Measurements from ENCODE around the gene PITRM1. TPM values are rescaled to one million over a fixed set of nuclear protein-coding genes. Genes with fewer than 3 reads are reported as not detected.
A peak's percentile ranks its signal among the peaks of the same experiment; 100 is the strongest.

Gene PITRM1
- total and polyA plus RNA-seq, 7 donors, result 16.6 to 70.3 (median 48.5) TPM

- TF ChIP-seq POLR2AphosphoS5 (IDR thresholded peaks at IDR 0.05) (peak; percentile 23 to 59 (median 34)), CTCF (IDR thresholded peaks at IDR 0.05) (no peak), EP300 (IDR thresholded peaks at IDR 0.05) (no peak), POLR2A (IDR thresholded peaks at IDR 0.05) (no peak)
- 80 to 81% methylated on average over 21 of the region's 21 CpGs for WGBS, 2 donors
- DNase-seq, result peak; percentile 94
- Histone ChIP-seq H3K27me3 (no peaks in the 10 kb centered on the region), H3K9me3 (no peaks in the 10 kb centered on the region), H3K27ac (peak overlapping the region; percentile 36 to 76 (median 66)), H3K36me3 (peaks cover 28 to 97% (median 53%) of the 10 kb centered on the region in 4 donors), H3K4me1 (peaks cover 0 to 38% (median 30%) of the 10 kb centered on the region in 4 donors), H3K4me3 (no peak overlapping the region)
- intact Hi-C loops (cut with DNase I), result no loop called here
These were observed 35.6 kb downstream of the PITRM1 start for GRCh38 chr10:3136763-3137611.

GRCh38 chr10:3136336-3136735 lies 36.2 kb downstream of the PITRM1 start:
- H3K4me3 ChIP-seq, result no peak overlapping the region
- intact Hi-C loops (cut with DNase I), result no loop called here
- H3K36me3 ChIP-seq, result peaks cover 24 to 96% (median 56%) of the 10 kb centered on the region in 4 donors
- 74 to 81% methylated on average over 14 of the region's 14 CpGs for WGBS, 2 donors
- peak; percentile 85 for DNase-seq
- H3K9me3 ChIP-seq, result no peaks in the 10 kb centered on the region
- peaks cover 0 to 36% (median 30%) of the 10 kb centered on the region in 4 donors for H3K4me1 ChIP-seq
- TF ChIP-seq POLR2AphosphoS5 (IDR thresholded peaks at IDR 0.05) (peak in 3 of 4 donors; percentile 15 to 54 (median 36)), CTCF (IDR thresholded peaks at IDR 0.05) (no peak), EP300 (IDR thresholded peaks at IDR 0.05) (no peak), POLR2A (IDR thresholded peaks at IDR 0.05) (no peak)
- H3K27ac ChIP-seq, result peak overlapping the region; percentile 36 to 76 (median 60)
- no peaks in the 10 kb centered on the region for H3K27me3 ChIP-seq

GRCh38 chr10:3135006-3135405 lies 37.6 kb downstream of the PITRM1 start:
- H3K4me3 ChIP-seq, result no peak overlapping the region

GRCh38 chr10:3133948-3134347 lies 38.6 kb downstream of the PITRM1 start:
- WGBS, 2 donors, result 73 to 84% methylated on average over 5 of the region's 5 CpGs

More at GRCh38 chr10:3135006-3135405, 37.6 kb downstream of the PITRM1 start:
- TF ChIP-seq EP300 (IDR thresholded peaks at IDR 0.05), result no peak
- TF ChIP-seq POLR2AphosphoS5 (IDR thresholded peaks at IDR 0.05), result no peak
- TF ChIP-seq CTCF (IDR thresholded peaks at IDR 0.05), result no peak
- no peak for TF ChIP-seq POLR2A (IDR thresholded peaks at IDR 0.05)
- no peak overlapping the region for H3K27ac ChIP-seq
- WGBS, 2 donors, result 91 to 95% methylated on average over 3 of the region's 3 CpGs
- peak; percentile 13 for DNase-seq
- no peaks in the 10 kb centered on the region for H3K27me3 ChIP-seq
- H3K4me1 ChIP-seq, result peaks cover 0 to 24% (median 20%) of the 10 kb centered on the region in 4 donors
- peaks cover 21 to 92% (median 55%) of the 10 kb centered on the region in 4 donors for H3K36me3 ChIP-seq
- intact Hi-C loops (cut with DNase I), result no loop called here
- no peaks in the 10 kb centered on the region for H3K9me3 ChIP-seq

More at GRCh38 chr10:3133948-3134347, 38.6 kb downstream of the PITRM1 start:
- H3K27me3 ChIP-seq, result no peaks in the 10 kb centered on the region
- H3K9me3 ChIP-seq, result no peaks in the 10 kb centered on the region
- intact Hi-C loops (cut with DNase I), result no loop called here
- no peak for DNase-seq
- H3K4me3 ChIP-seq, result no peak overlapping the region
- TF ChIP-seq CTCF (IDR thresholded peaks at IDR 0.05), result no peak
- TF ChIP-seq POLR2AphosphoS5 (IDR thresholded peaks at IDR 0.05), result no peak
- TF ChIP-seq EP300 (IDR thresholded peaks at IDR 0.05), result no peak
- no peak for TF ChIP-seq POLR2A (IDR thresholded peaks at IDR 0.05)
- peaks cover 13 to 85% (median 49%) of the 10 kb centered on the region in 4 donors for H3K36me3 ChIP-seq
- H3K4me1 ChIP-seq, result peaks cover 0 to 21% (median 14%) of the 10 kb centered on the region in 4 donors
- H3K27ac ChIP-seq, result no peak overlapping the region
